Measurements from ENCODE around the gene OSMR.

The OSMR gene

GRCh38 chr5:38867032-38867398 is 21.2 kb downstream of the OSMR start:
- ATAC-seq (replicated peaks; ENCODE audit: extremely low read depth, poor library complexity, severe bottlenecking) (no peak), DNase-seq (ENCODE audit: low spot score in 2 of 2) (no peak)
- Mint-ChIP-seq H3K27me3 (peaks cover 51% of the 10 kb centered on the region), H3K36me3 (ENCODE audit: insufficient read depth) (no peaks in the 10 kb centered on the region), H3K9me3 (peaks cover 5% of the 10 kb centered on the region), H3K27ac (ENCODE audit: low read depth) (no peak overlapping the region), H3K4me1 (no peaks in the 10 kb centered on the region), H3K4me3 (no peak overlapping the region)

DNA sequence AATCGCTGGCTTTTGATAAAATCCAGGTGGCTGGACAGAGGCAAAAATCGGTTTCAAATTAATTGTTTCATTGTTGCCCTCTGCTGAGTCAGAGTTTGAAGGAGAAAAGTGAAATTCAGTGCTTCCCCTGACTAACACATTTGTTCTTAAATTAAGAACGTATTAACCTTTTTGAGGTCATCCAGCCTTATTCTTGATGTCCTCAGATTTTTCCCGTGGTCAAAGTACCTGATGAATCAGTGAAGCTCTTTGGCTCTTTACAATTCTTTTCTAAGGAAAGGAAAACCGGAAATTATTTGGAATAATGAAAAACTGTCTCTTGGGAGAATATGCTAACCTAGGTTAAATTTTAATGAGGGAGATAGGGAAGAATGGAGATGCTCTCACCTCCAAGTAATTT is 21.6 kb downstream of the OSMR start:
- peaks cover 5% of the 10 kb centered on the region for H3K9me3 Mint-ChIP-seq
- H3K4me3 Mint-ChIP-seq: no peak overlapping the region
- no peak for DNase-seq (ENCODE audit: low spot score in 2 of 2)
- ATAC-seq (replicated peaks; ENCODE audit: extremely low read depth, poor library complexity, severe bottlenecking): no peak
- H3K27ac Mint-ChIP-seq (ENCODE audit: low read depth): no peak overlapping the region
- no peaks in the 10 kb centered on the region for H3K4me1 Mint-ChIP-seq
- peaks cover 55% of the 10 kb centered on the region for H3K27me3 Mint-ChIP-seq
- no peaks in the 10 kb centered on the region for H3K36me3 Mint-ChIP-seq (ENCODE audit: insufficient read depth)

- Mint-ChIP-seq H3K4me1 (no peaks in the 10 kb centered on the region), H3K27me3 (peaks cover 87% of the 10 kb centered on the region), H3K9me3 (no peaks in the 10 kb centered on the region), H3K36me3 (ENCODE audit: insufficient read depth) (no peaks in the 10 kb centered on the region), H3K27ac (ENCODE audit: low read depth) (no peak overlapping the region), H3K4me3 (no peak overlapping the region)
- ATAC-seq (replicated peaks; ENCODE audit: extremely low read depth, poor library complexity, severe bottlenecking): no peak
- no peak for DNase-seq (ENCODE audit: low spot score in 2 of 2)
These were observed 24.8 kb downstream of the OSMR start for GRCh38 chr5:38870595-38870994.

- H3K4me1 Mint-ChIP-seq: no peaks in the 10 kb centered on the region
- H3K27me3 Mint-ChIP-seq: peaks cover 92% of the 10 kb centered on the region
These were observed 25.3 kb downstream of the OSMR start for GRCh38 chr5:38871058-38871605.

DNA sequence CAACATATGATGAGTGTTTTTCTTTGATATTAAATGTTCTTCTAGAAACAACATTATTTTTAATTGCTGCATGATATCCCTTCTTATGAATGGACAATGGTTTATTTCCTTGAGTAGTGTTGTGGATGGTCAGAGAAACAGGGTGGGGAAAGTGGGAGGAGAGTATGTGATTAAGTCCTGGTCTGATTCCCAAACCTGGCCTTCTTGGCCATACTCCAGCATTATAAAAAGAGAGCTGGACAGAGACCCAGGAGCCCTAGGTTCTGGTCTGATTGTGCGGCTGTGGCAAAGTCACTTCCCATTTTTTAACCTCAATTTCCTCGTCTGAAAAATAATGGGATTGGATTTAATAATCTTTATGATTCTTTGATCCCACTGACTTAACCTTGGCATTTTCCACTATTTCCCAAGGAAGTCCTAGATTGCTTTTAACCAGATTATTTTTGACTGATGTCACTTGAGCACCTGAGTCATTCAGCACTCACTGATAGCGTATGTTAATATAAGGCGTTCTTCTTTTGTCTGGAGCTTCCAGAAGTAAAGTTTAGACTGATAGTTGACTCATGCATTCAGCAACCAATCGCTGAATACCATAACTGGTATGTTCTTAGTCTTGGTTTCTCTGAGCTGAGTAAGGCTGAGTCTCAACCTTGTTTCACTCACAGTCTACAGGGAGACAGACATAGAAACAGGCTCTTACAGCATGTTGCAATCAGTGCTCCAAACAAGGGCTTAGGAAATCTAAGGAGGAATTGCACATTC is 26.2 kb downstream of the OSMR start:
- ATAC-seq (replicated peaks; ENCODE audit: extremely low read depth, poor library complexity, severe bottlenecking): no peak
- H3K4me1 Mint-ChIP-seq: no peaks in the 10 kb centered on the region
- H3K4me3 Mint-ChIP-seq: no peak overlapping the region
- H3K9me3 Mint-ChIP-seq: no peaks in the 10 kb centered on the region
- H3K27ac Mint-ChIP-seq (ENCODE audit: low read depth): no peak overlapping the region
- DNase-seq (ENCODE audit: low spot score in 2 of 2): no peak
- H3K36me3 Mint-ChIP-seq (ENCODE audit: insufficient read depth): no peaks in the 10 kb centered on the region
- H3K27me3 Mint-ChIP-seq: peaks cover 94% of the 10 kb centered on the region

More at GRCh38 chr5:38871058-38871605, 25.3 kb downstream of the OSMR start:
- Mint-ChIP-seq H3K9me3 (no peaks in the 10 kb centered on the region), H3K27ac (ENCODE audit: low read depth) (no peak overlapping the region), H3K36me3 (ENCODE audit: insufficient read depth) (no peaks in the 10 kb centered on the region), H3K4me3 (no peak overlapping the region)
- ATAC-seq (replicated peaks; ENCODE audit: extremely low read depth, poor library complexity, severe bottlenecking) (no peak), DNase-seq (ENCODE audit: low spot score in 2 of 2) (no peak)

DNA sequence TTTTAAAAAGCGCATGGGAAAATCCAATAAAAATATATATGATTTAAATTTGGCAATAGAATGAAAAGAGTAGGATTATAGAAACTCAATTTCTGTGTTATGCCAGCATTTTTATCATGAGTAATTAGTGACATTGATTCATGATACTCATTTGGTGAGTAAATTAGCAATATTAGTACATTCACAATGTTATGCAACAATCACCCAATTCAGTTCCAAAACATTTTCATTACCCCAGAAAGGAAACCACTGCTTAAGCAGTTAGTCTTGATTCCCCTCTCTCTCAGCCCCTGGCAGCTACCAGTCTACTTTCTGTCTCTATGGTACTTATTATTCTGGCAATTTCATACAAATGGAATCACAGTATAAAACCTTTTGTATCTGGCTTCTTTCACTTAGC is 27.0 kb downstream of the OSMR start:
- ATAC-seq (replicated peaks; ENCODE audit: extremely low read depth, poor library complexity, severe bottlenecking): no peak
- peaks cover 94% of the 10 kb centered on the region for H3K27me3 Mint-ChIP-seq
- H3K36me3 Mint-ChIP-seq (ENCODE audit: insufficient read depth): no peaks in the 10 kb centered on the region
- H3K4me1 Mint-ChIP-seq: no peaks in the 10 kb centered on the region
- no peaks in the 10 kb centered on the region for H3K9me3 Mint-ChIP-seq
- no peak overlapping the region for H3K4me3 Mint-ChIP-seq
- H3K27ac Mint-ChIP-seq (ENCODE audit: low read depth): no peak overlapping the region
- no peak for DNase-seq (ENCODE audit: low spot score in 2 of 2)

DNA sequence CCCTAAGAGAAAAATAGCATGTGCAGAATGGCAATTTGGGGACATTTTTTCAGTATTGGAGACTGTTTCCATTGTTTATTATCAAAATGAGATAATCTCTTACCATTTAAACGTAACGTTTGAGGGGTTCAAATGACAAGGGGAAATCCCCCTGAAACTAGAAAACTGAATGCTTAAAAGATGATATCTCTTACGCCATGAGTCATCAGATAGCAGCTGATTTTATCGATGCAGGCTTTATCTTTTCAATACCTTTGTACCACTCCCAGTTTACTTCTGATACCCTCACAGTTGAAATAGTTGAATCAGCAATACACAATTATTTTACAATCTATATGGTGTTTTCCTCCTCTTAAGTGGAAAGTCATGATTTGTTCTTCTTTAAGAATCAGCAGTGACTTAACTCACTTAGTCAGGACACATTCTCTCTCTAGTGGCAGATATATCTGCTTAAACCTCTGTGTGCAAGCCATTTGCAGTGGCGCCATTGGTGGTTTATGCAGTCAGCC is 29.2 kb downstream of the OSMR start:
- no peak overlapping the region for H3K4me3 Mint-ChIP-seq
- ATAC-seq (replicated peaks; ENCODE audit: extremely low read depth, poor library complexity, severe bottlenecking): no peak
- peaks cover 100% of the 10 kb centered on the region for H3K27me3 Mint-ChIP-seq
- no peak overlapping the region for H3K27ac Mint-ChIP-seq (ENCODE audit: low read depth)
- H3K9me3 Mint-ChIP-seq: no peaks in the 10 kb centered on the region
- H3K4me1 Mint-ChIP-seq: no peaks in the 10 kb centered on the region
- no peak for DNase-seq (ENCODE audit: low spot score in 2 of 2)
- H3K36me3 Mint-ChIP-seq (ENCODE audit: insufficient read depth): no peaks in the 10 kb centered on the region

GRCh38 chr5:38878391-38879077 is 32.7 kb downstream of the OSMR start:
- Mint-ChIP-seq H3K4me1 (no peaks in the 10 kb centered on the region), H3K36me3 (ENCODE audit: insufficient read depth) (no peaks in the 10 kb centered on the region), H3K4me3 (no peak overlapping the region), H3K27ac (ENCODE audit: low read depth) (peak overlapping the region; percentile 43), H3K9me3 (no peaks in the 10 kb centered on the region), H3K27me3 (peaks cover 85% of the 10 kb centered on the region)
- ATAC-seq (replicated peaks; ENCODE audit: extremely low read depth, poor library complexity, severe bottlenecking) (no peak), DNase-seq (ENCODE audit: low spot score in 2 of 2) (no peak)

DNA sequence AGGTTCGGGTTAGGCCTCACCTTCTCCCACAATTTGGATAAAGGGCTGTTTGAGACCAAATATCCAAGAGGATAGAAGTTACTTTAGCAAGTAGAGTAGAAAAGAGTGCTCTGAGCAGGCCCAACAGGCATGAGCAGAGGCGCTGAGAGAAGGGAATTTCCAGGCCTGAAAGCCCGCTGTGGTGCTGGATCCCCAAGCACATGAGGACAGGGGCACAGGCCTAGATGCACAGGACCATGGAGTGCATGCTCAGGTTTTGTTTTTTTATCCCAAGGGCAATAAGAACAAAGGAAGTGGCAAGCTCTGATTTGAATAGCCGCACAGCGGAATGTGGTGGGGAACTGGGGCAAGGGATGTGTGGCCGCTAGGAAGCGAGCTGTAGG is 33.3 kb downstream of the OSMR start:
- H3K4me1 Mint-ChIP-seq: no peaks in the 10 kb centered on the region
- no peak for DNase-seq (ENCODE audit: low spot score in 2 of 2)
- peaks cover 80% of the 10 kb centered on the region for H3K27me3 Mint-ChIP-seq
- ATAC-seq (replicated peaks; ENCODE audit: extremely low read depth, poor library complexity, severe bottlenecking): no peak
- H3K36me3 Mint-ChIP-seq (ENCODE audit: insufficient read depth): no peaks in the 10 kb centered on the region
- H3K9me3 Mint-ChIP-seq: no peaks in the 10 kb centered on the region
- no peak overlapping the region for H3K4me3 Mint-ChIP-seq
- H3K27ac Mint-ChIP-seq (ENCODE audit: low read depth): peak overlapping the region; percentile 43

DNA sequence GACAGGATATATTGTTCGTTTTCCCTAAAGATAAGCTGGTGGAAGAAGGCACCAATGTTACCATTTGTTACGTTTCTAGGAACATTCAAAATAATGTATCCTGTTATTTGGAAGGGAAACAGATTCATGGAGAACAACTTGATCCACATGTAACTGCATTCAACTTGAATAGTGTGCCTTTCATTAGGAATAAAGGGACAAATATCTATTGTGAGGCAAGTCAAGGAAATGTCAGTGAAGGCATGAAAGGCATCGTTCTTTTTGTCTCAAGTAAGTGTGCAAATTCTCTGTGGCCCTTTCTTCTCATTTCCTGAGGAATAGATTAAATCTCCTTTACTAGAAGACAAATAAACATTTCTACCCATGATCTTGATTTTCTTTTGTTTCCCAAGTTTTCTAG is 38.0 kb downstream of the OSMR start:
- Mint-ChIP-seq H3K9me3 (no peaks in the 10 kb centered on the region), H3K4me3 (no peak overlapping the region), H3K4me1 (no peaks in the 10 kb centered on the region), H3K36me3 (ENCODE audit: insufficient read depth) (peaks cover 2% of the 10 kb centered on the region), H3K27ac (ENCODE audit: low read depth) (no peak overlapping the region), H3K27me3 (peaks cover 55% of the 10 kb centered on the region)
- no peak for ATAC-seq (replicated peaks; ENCODE audit: extremely low read depth, poor library complexity, severe bottlenecking)
- no peak for DNase-seq (ENCODE audit: low spot score in 2 of 2)

DNA sequence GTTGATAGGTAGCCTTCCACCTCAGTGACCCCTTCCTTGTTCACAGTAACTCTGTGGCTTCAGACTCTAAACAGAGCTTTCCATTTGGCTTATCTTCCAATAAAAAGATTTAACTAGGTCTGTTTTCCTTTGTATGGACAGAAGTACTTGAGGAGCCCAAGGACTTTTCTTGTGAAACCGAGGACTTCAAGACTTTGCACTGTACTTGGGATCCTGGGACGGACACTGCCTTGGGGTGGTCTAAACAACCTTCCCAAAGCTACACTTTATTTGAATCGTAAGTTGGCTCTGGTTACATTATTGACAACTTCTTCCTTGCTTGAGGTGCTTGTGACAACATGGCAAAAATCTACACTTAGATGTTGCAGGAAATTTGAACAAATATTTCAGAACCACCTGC is 39.4 kb downstream of the OSMR start:
- Mint-ChIP-seq H3K27me3 (peaks cover 52% of the 10 kb centered on the region), H3K27ac (ENCODE audit: low read depth) (no peak overlapping the region), H3K4me3 (no peak overlapping the region), H3K36me3 (ENCODE audit: insufficient read depth) (peaks cover 2% of the 10 kb centered on the region), H3K9me3 (no peaks in the 10 kb centered on the region), H3K4me1 (no peaks in the 10 kb centered on the region)
- DNase-seq (ENCODE audit: low spot score in 2 of 2) (no peak), ATAC-seq (replicated peaks; ENCODE audit: extremely low read depth, poor library complexity, severe bottlenecking) (no peak)

GRCh38 chr5:38888041-38888440 is 42.2 kb downstream of the OSMR start:
- H3K9me3 Mint-ChIP-seq: no peaks in the 10 kb centered on the region
- H3K27me3 Mint-ChIP-seq: peaks cover 62% of the 10 kb centered on the region
- no peaks in the 10 kb centered on the region for H3K4me1 Mint-ChIP-seq
- ATAC-seq (replicated peaks; ENCODE audit: extremely low read depth, poor library complexity, severe bottlenecking): no peak
- H3K4me3 Mint-ChIP-seq: no peak overlapping the region
- no peak for DNase-seq (ENCODE audit: low spot score in 2 of 2)
- no peak overlapping the region for H3K27ac Mint-ChIP-seq (ENCODE audit: low read depth)
- peaks cover 2% of the 10 kb centered on the region for H3K36me3 Mint-ChIP-seq (ENCODE audit: insufficient read depth)

DNA sequence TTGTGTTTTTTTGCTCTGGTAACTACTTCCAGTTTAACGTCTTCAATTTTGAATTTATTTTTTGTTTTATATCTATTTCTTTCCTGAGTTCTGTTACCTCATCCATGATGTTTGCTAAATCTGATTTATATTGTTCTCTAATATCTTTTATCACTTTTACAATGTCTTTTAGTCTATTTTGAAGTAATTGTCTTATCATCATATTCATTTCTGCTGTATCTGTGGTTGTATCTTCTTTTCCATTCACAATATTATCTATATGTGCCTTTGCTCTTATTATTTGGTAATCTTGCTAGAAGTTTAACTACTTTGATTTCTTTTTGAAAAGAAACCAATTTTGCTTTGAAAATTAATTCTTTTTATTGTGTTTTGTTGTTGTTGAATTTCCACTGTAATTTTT is 43.6 kb downstream of the OSMR start:
- ATAC-seq (replicated peaks; ENCODE audit: extremely low read depth, poor library complexity, severe bottlenecking) (no peak), DNase-seq (ENCODE audit: low spot score in 2 of 2) (no peak)
- H3K4me3 Mint-ChIP-seq: no peak overlapping the region
- peaks cover 2% of the 10 kb centered on the region for H3K36me3 Mint-ChIP-seq (ENCODE audit: insufficient read depth)
- H3K27ac Mint-ChIP-seq (ENCODE audit: low read depth): no peak overlapping the region
- H3K27me3 Mint-ChIP-seq: peaks cover 71% of the 10 kb centered on the region
- no peaks in the 10 kb centered on the region for H3K9me3 Mint-ChIP-seq
- no peaks in the 10 kb centered on the region for H3K4me1 Mint-ChIP-seq
